ENCODE results near the gene COG7. TPM values are rescaled to one million over a fixed set of nuclear protein-coding genes. Genes with fewer than 3 reads are reported as not detected.
"Not testable (repeated sequence)": the region's sequence is repeated elsewhere in the genome, so short reads cannot be mapped to it uniquely, and the experiment has no call there.

The COG7 gene
- total RNA-seq, 1 experiment from 2014 or later, result 12.8 TPM

GRCh38 chr16:23387666-23388065 is 65.3 kb downstream of the COG7 start:
- no peak for DNase-seq (ENCODE audit: low read depth)

GRCh38 chr16:23385441-23385840 is 67.5 kb downstream of the COG7 start:
- DNase-seq (ENCODE audit: low read depth), result no peak

- DNase-seq (ENCODE audit: low read depth), result no peak
Observed at GRCh38 chr16:23384878-23385277, 68.1 kb downstream of the COG7 start.

- no peak for DNase-seq (ENCODE audit: low read depth)
Observed at GRCh38 chr16:23383881-23384280, 69.1 kb downstream of the COG7 start.

DNA sequence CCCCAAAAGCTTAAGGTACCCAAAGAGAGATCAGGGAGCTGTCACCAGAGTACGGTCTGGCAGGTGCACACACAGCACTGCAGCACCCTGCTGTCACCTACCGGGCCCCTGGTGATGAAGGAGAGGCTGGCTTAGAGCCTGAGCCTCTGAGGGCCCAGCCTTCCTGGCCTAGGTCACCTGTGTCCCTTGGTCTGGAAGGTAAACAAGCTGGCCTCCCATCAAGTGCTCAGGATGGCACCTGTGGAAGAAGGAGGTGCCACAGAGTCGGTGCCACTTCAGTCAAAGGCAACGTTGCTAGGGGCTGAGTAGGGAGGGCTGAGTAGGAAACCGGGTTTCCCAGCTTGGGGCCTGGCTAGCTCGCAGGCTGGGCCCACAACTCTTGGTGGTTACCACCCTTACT is 70.7 kb downstream of the COG7 start:
- no peak for DNase-seq (ENCODE audit: low read depth)

- DNase-seq (ENCODE audit: low read depth), result not testable (repeated sequence)
Observed at GRCh38 chr16:23381702-23382101, 71.3 kb downstream of the COG7 start.

GRCh38 chr16:23380501-23380951 is 72.5 kb downstream of the COG7 start:
- DNase-seq (ENCODE audit: low read depth), result no peak

DNA sequence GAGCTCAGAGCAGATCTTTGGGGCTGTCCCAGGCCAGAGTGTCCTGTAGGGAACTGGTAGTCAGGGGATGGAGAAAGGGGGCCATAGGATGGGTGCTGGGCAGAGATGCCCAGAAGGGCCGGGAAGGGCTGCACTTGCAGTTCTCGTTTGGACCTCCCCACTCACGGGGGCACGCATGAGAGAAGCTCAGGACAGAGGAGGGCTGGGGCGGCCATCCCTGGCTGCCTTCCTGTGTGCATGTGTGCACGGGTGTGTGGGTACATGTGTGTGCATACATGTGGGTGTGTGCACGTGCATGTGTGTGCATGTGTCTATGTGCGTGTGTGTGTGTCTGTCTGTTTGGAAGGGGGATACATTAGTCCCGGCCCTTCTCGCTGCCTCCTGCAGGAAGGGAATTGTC is 73.3 kb downstream of the COG7 start:
- DNase-seq (ENCODE audit: low read depth), result no peak

DNA sequence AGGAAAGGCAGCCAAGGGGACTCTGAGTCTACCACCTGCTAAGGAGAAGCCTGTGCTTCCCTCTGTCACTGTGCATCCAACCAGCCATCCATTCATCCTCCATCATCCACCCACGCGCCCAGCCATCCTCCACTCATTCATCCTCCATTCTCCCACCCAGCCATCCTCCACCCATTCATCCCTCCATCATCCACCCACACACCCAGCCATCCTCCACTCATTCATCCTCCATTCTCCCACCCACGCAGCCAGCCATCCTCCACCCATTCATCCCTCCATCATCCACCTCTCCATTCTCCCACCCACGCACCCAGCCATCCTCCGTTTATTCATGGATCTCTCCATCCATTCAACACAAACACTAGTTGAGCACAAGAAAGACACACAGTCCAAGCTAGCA is 74.1 kb downstream of the COG7 start:
- no peak for DNase-seq (ENCODE audit: low read depth)

DNA sequence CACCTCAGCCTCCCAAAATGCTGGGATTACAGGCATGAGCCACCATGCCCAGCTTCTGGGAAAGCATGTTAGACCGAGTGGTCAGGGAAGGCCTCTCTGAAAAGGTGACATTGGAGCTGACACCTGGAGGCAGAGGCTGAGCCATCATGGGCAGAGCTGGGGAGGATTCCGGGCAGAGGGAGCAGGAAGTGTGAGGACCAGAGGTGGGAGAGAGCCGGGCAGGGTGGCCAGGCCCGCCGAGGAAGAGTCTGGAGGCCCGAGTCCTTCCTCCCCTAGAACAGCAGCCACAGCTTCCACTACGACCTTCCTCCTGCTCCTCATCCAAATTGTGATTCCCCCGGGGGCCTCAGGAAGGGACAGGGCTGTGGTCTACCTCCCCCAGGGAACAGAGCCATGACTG is 74.7 kb downstream of the COG7 start:
- DNase-seq (ENCODE audit: low read depth), result no peak

- no peak for DNase-seq (ENCODE audit: low read depth)
Observed at GRCh38 chr16:23377071-23377931, 75.7 kb downstream of the COG7 start.

DNA sequence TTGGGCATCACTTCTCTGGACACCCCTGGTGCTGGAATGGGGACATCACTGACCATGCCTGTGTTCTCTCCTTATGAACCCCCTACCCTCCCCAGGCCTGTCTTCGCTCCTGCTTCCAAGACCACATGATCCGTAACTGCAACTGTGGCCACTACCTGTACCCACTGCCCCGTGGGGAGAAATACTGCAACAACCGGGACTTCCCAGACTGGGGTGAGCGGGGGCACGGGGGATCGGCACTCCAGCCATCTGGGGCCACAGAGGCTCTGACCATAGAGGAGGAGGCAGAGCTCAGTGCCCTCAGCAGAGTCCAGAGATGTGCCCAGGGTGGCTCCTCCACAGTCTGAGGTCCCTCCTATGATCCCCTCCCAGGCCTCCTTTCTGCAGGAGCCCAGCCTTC is 77.3 kb downstream of the COG7 start:
- no peak for DNase-seq (ENCODE audit: low read depth)

- DNase-seq (ENCODE audit: low read depth), result no peak
Observed at GRCh38 chr16:23374721-23375510, 78.1 kb downstream of the COG7 start.

DNA sequence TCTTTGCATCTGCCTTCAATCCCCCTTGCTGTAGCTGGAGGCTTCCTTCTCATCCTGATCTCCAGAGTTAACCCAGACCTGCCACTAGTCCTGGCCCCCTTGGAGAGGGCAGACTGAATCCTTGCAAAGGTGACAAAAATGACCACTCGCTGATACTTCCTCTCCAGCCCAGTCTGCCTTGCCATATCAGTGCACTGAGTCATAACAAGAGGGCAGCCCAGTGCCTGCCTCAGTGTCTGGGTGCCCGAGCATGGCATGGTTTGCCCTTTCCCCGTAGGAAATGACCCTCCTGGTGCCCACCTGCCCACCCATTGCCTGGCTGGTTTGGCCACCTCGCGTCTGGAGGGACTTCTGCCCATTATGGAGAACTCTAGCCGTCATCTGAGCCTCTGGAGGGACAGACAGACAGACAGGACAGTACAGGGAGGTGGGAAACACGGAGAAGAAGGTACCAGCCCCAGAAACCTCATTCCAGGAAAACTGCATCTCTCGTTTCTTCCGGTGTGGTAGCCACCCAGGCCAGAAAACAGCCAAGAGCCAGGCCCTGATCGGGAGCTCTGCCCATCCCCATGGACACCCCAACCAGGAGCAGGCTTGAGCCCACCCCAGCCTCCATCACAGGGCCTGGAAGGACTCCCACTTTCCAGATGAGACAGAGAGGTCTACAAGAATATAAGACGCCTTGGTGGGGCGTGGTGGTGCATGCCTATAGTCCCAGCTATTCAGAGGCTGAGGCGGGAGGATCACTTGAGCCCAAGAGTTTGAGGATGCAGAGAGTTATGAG is 79.4 kb downstream of the COG7 start:
- DNase-seq (ENCODE audit: low read depth), result no peak

GRCh38 chr16:23371368-23371767 is 81.6 kb downstream of the COG7 start:
- DNase-seq (ENCODE audit: low read depth), result no peak

DNA sequence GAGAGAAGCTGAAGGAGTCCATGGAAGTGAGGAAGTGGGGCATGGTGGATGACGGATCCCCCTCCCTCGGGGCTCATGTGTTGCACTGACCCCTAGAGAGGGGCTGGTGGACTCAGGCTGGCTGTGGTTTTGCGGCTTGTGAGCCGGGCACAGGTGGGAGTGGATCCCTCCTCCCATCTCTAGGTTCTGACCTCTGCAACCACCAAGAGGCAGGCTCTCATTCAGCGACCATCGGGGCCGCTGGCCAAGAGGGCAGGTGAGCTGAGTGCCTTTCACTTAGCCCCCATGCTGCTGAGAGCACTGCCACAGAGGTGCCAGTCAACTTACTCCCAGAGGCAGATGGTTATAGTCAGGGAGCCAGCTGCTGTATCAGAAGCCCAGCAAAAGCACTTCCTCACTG is 83.6 kb downstream of the COG7 start:
- no peak for DNase-seq (ENCODE audit: low read depth)

GRCh38 chr16:23368469-23368868 is 84.5 kb downstream of the COG7 start:
- DNase-seq (ENCODE audit: low read depth), result peak; percentile 26

DNA sequence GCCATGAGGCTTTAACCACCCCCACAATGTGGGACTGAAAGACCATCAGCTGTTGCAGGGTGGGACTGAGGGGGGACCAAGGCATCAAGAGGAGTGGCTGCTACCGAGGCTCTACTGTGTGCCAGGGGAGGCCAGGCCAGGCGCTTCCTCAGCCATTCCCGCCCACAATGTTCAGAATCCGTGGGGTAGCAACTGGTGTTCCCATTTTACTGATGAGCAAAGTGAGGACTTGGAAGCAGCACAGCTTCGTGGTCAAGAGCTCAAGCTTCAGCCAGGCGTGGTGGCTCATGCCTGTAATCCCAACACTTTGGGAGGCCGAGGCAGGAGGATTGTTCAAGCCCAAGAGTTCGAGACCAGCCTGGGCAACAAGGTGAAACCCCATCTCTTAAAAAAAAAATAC is 85.0 kb downstream of the COG7 start:
- no peak for DNase-seq (ENCODE audit: low read depth)

DNA sequence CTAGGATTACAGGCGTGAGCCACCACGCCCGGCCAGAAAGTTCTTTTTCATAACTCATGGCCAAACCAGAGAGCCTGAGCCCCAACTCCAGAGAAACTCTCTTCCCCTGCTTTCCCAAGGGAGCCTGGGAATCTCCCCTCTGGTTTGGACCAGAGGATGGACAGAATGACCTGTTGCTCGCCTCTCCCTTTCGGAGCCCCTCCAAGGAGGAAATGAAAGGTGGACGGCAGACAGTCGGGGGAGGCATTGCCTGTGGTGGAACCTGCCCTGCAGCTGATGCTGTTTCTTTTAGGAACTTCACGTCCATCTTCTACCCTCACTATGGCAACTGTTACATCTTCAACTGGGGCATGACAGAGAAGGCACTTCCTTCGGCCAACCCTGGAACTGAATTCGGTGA is 85.4 kb downstream of the COG7 start:
- DNase-seq (ENCODE audit: low read depth), result no peak

GRCh38 chr16:23366341-23366740 is 86.6 kb downstream of the COG7 start:
- not testable (repeated sequence) for DNase-seq (ENCODE audit: low read depth)

- no peak for DNase-seq (ENCODE audit: low read depth)
Observed at GRCh38 chr16:23365602-23366240, 87.3 kb downstream of the COG7 start.

Data from HT1080 (cell line).